Neural cell (in vitro differentiated cells): Measurements from ENCODE around the gene ADAM30. TPM values are rescaled to one million over a fixed set of nuclear protein-coding genes. Genes with fewer than 3 reads are reported as not detected.

Experiments
- H2AFZ ChIP-seq: fragments of 200-600, 300-800 bp; sonication (generic), shearing (Covaris generic); 2 replicates; pipeline ENCODE4 v1.6.0; 2014; ENCODE audit warnings: low read depth, mild to moderate bottlenecking, antibody characterized with exemption, low read length, moderate library complexity
- H3F3A ChIP-seq: fragments of 200-600 bp; shearing (Covaris generic); 2 replicates; pipeline ENCODE4 v1.6.1; 2016; ENCODE audit warnings: mild to moderate bottlenecking, moderate library complexity, mixed read lengths, antibody characterized with exemption, low read length; ENCODE audit not compliant: insufficient read depth, poor library complexity, severe bottlenecking
- H3K27ac ChIP-seq: fragments of 200-600, 300-800 bp; sonication (generic), shearing (Covaris generic); 2 replicates; pipeline ENCODE4 v1.5.1; 2014; ENCODE audit warnings: mild to moderate bottlenecking, low read length, moderate library complexity
- H3K27me3 ChIP-seq: fragments of 300-800, 200-600 bp; sonication (generic), shearing (Covaris generic); 2 replicates; pipeline ENCODE4 v1.6.0; 2014; ENCODE audit warnings: mild to moderate bottlenecking, low read depth, low read length, moderate library complexity; ENCODE audit not compliant: insufficient read depth
- H3K36me3 ChIP-seq: fragments of 300-800, 200-600 bp; sonication (generic), shearing (Covaris generic); 2 replicates; pipeline ENCODE4 v1.5.1; 2014; ENCODE audit warnings: mild to moderate bottlenecking, antibody characterized with exemption, low read length, moderate library complexity; ENCODE audit not compliant: insufficient read depth
- H3K4me2 ChIP-seq: fragments of 300-800, 200-600 bp; sonication (generic), shearing (Covaris generic); 2 replicates; pipeline ENCODE4 v1.6.0; 2014; ENCODE audit warnings: mild to moderate bottlenecking, low read length
- H3K4me3 ChIP-seq: fragments of 300-800, 200-600 bp; sonication (generic), shearing (Covaris generic); 2 replicates; pipeline ENCODE4 v1.5.1; 2014; ENCODE audit warnings: mild to moderate bottlenecking, low read length, moderate library complexity
- H3K79me2 ChIP-seq: fragments of 200-600 bp; shearing (Covaris generic); replicated peaks from 2 replicates; pipeline ENCODE4 v1.6.0; 2014; ENCODE audit warnings: mild to moderate bottlenecking, low read length, moderate library complexity; ENCODE audit not compliant: insufficient read depth
- H3K9ac ChIP-seq: fragments of 300-800, 200-600 bp; sonication (generic), shearing (Covaris generic); 2 replicates; pipeline ENCODE4 v1.6.1; 2016; ENCODE audit warnings: mild to moderate bottlenecking, low read length, mixed read lengths
- H3K9me2 ChIP-seq: fragments of 200-600 bp; shearing (Covaris generic); 2 replicates; pipeline ENCODE4 v1.6.1; 2016; ENCODE audit warnings: mild to moderate bottlenecking, low read length, mixed read lengths; ENCODE audit not compliant: insufficient read depth
- H3K9me3 ChIP-seq: fragments of 200-600, 300-800 bp; sonication (generic), shearing (Covaris generic); 2 replicates; pipeline ENCODE4 v1.6.1; 2016; ENCODE audit warnings: mild to moderate bottlenecking, mixed run types, low read length, moderate library complexity, mixed read lengths
- H4K20me1 ChIP-seq: fragments of 200-600 bp; shearing (Covaris generic); 2 replicates; pipeline ENCODE4 v1.6.1; 2016; ENCODE audit warnings: mild to moderate bottlenecking, mixed run types; ENCODE audit not compliant: insufficient read depth
- CTCF ChIP-seq: fragments of 450-650 bp; IDR thresholded peaks from 2 replicates; pipeline ENCODE4 v1.5.1; 2014; ENCODE audit warnings: antibody characterized with exemption, mild to moderate bottlenecking, moderate library complexity; ENCODE audit not compliant: poor library complexity, severe bottlenecking
- EP300 ChIP-seq: fragments of 450-650 bp; conservative IDR thresholded peaks from 2 replicates; pipeline ENCODE4 v1.6.1; 2014; ENCODE audit warnings: antibody characterized with exemption, mild to moderate bottlenecking, moderate library complexity; ENCODE audit not compliant: poor library complexity, severe bottlenecking
- EZH2 ChIP-seq: fragments of 200-600, 300-800 bp; shearing (Covaris generic), sonication (generic); IDR thresholded peaks from 2 replicates; pipeline ENCODE4 v1.6.1; 2014; ENCODE audit warnings: antibody characterized with exemption, low read length, borderline replicate concordance, mild to moderate bottlenecking; ENCODE audit not compliant: insufficient read depth, poor library complexity, severe bottlenecking
- MXI1 ChIP-seq: fragments of 450-650 bp; conservative IDR thresholded peaks from 2 replicates; pipeline ENCODE4 v1.6.1; 2014; ENCODE audit warnings: antibody characterized with exemption, mild to moderate bottlenecking; ENCODE audit not compliant: poor library complexity, severe bottlenecking
- POLR2AphosphoS5 ChIP-seq: IDR thresholded peaks from 2 replicates; pipeline ENCODE4 v1.6.1; 2012
- RAD21 ChIP-seq: fragments of 450-650 bp; conservative IDR thresholded peaks from 2 replicates; pipeline ENCODE4 v1.6.1; 2014; ENCODE audit warnings: antibody characterized with exemption, mild to moderate bottlenecking, moderate library complexity
- SMC3 ChIP-seq: fragments of 450-650 bp; conservative IDR thresholded peaks from 2 replicates; pipeline ENCODE4 v1.6.1; 2014; ENCODE audit warnings: antibody characterized with exemption, mild to moderate bottlenecking, moderate library complexity; ENCODE audit not compliant: poor library complexity
- TAF1 ChIP-seq: IDR thresholded peaks from 2 replicates; pipeline ENCODE4 v1.6.1; 2012; ENCODE audit warnings: low read depth
- polyA plus RNA-seq: library from polyadenylated mRNA; depleted of rRNA; stranded (reverse); fragments of >200 nt; gene quantifications from 2 replicates; pipeline ENCODE4 v1.2.3, GENCODE V29; 2014

ADAM30 gene
- polyA plus RNA-seq, 1 donor from 2014 or later, result not detected

GRCh38 chr1:119869995-119870394 is 26.3 kb downstream of the ADAM30 start:
- TF ChIP-seq SMC3 (no peak), CTCF (no peak), EP300 (no peak), RAD21 (no peak), POLR2AphosphoS5 (no peak), MXI1 (no peak), TAF1 (no peak), EZH2 (no peak)
- no peaks in the 10 kb centered on the region for H3F3A ChIP-seq
- no peaks in the 10 kb centered on the region for H3K79me2 ChIP-seq
- no peak overlapping the region for H3K27ac ChIP-seq
- H3K9me3 ChIP-seq, result no peaks in the 10 kb centered on the region
- no peaks in the 10 kb centered on the region for H3K9me2 ChIP-seq
- H3K4me3 ChIP-seq, result no peak overlapping the region
- H2AFZ ChIP-seq, result no peak overlapping the region
- H4K20me1 ChIP-seq, result no peaks in the 10 kb centered on the region
- no peak overlapping the region for H3K4me2 ChIP-seq
- H3K36me3 ChIP-seq, result no peaks in the 10 kb centered on the region
- H3K9ac ChIP-seq, result no peak overlapping the region
- no peaks in the 10 kb centered on the region for H3K27me3 ChIP-seq

- Histone ChIP-seq H2AFZ (no peak overlapping the region), H3F3A (no peaks in the 10 kb centered on the region), H3K27ac (no peak overlapping the region)
Observed at GRCh38 chr1:119868176-119868575, 28.1 kb downstream of the ADAM30 start.

More at GRCh38 chr1:119868176-119868575, 28.1 kb downstream of the ADAM30 start:
- H3K79me2 ChIP-seq, result no peaks in the 10 kb centered on the region
- no peaks in the 10 kb centered on the region for H3K9me3 ChIP-seq
- no peaks in the 10 kb centered on the region for H3K27me3 ChIP-seq
- H3K9ac ChIP-seq, result no peak overlapping the region
- H3K9me2 ChIP-seq, result no peaks in the 10 kb centered on the region
- H3K36me3 ChIP-seq, result no peaks in the 10 kb centered on the region
- no peak overlapping the region for H3K4me3 ChIP-seq
- TF ChIP-seq EP300 (no peak), CTCF (no peak), EZH2 (no peak)
- H4K20me1 ChIP-seq, result no peaks in the 10 kb centered on the region
- no peak overlapping the region for H3K4me2 ChIP-seq
